B cell (primary cell): ENCODE results near the gene PACRG. TPM values are rescaled to one million over a fixed set of nuclear protein-coding genes. Genes with fewer than 3 reads are reported as not detected.

Source experiments
- ATAC-seq: fragments of 200-7000 bp; cut with Tn5 transposase; one replicate; pipeline ENCODE4 v1.10.0; 2021; ENCODE audit warnings: low read depth, mild to moderate bottlenecking, moderate number of reproducible peaks, moderate library complexity
- CTCF ChIA-PET: fragments of 350-600 bp; sonication (Branson Sonifier 250); formaldehyde crosslinking; loops from one replicate; lab custom pipeline; 2021; ENCODE audit warnings: antibody characterized with exemption, inconsistent platforms; lab: Charles Lee
- POLR2A ChIA-PET: fragments of 350-600 bp; sonication (Branson Sonifier 250); formaldehyde crosslinking; loops from one replicate; lab custom pipeline; 2021; ENCODE audit warnings: antibody characterized with exemption; lab: Charles Lee
- DNase-seq: peaks from one replicate; pipeline ENCODE4 v3.0.0; 2013
- H2AFZ ChIP-seq: 2 replicates; pipeline ENCODE4 v1.6.1; 2012; ENCODE audit warnings: mild to moderate bottlenecking, low read depth, low read length; ENCODE audit not compliant: insufficient read depth, poor library complexity, severe bottlenecking
- H3K27ac ChIP-seq, 2 donors: 1 replicate in 1 of 2; 2 replicates in 1 of 2; pipeline ENCODE4 v1.5.1; 2012 to 2013; ENCODE audit warnings: low read length in 2 of 2, mild to moderate bottlenecking in 2 of 2, moderate library complexity in 1 of 2
- H3K27me3 ChIP-seq, 4 experiments: fragments of 200-600 bp in 1 of 4; sonication (generic) in 1 of 4; replicated peaks in 1 of 4; 1 replicate in 2 of 4; 2 replicates in 2 of 4; pipeline versions ENCODE4 v1.6.1 to v1.7.0; 2013 to 2016; ENCODE audit warnings: low read length in 3 of 4, mild to moderate bottlenecking in 2 of 4, mixed read lengths in 1 of 4, moderate library complexity in 1 of 4; ENCODE audit not compliant: insufficient read depth in 4 of 4, control insufficient read depth in 3 of 4; ENCODE audit errors: control extremely low read depth in 1 of 4
- H3K36me3 ChIP-seq, 2 experiments: replicated peaks in 1 of 2; 1 replicate in 1 of 2; 2 replicates in 1 of 2; pipeline versions ENCODE4 v1.6.1 to v1.7.1; 2013; ENCODE audit warnings: low read length in 1 of 2; ENCODE audit not compliant: insufficient read depth in 2 of 2, control insufficient read depth in 1 of 2; ENCODE audit errors: control extremely low read depth in 1 of 2, extremely low read depth in 1 of 2
- H3K4me1 ChIP-seq, 2 donors: fragments of 200-600 bp in 1 of 2; sonication (generic) in 1 of 2; 1 replicate in 1 of 2; 2 replicates in 1 of 2; pipeline versions ENCODE4 v1.5.1 to v1.6.1; 2013 to 2017; ENCODE audit warnings: low read length in 2 of 2; ENCODE audit not compliant: control insufficient read depth in 2 of 2, insufficient read depth in 2 of 2
- H3K4me2 ChIP-seq: replicated peaks from 2 replicates; pipeline ENCODE3; 2012; ENCODE audit warnings: mild to moderate bottlenecking, low read depth, low read length; ENCODE audit not compliant: poor library complexity, severe bottlenecking
- H3K4me3 ChIP-seq, 5 experiments: fragments of 200-600 bp in 1 of 5; sonication (generic) in 1 of 5; 1 replicate in 3 of 5; 2 replicates in 2 of 5; pipeline versions ENCODE4 v1.5.1 to v1.7.0; 2011 to 2016; ENCODE audit warnings: low read length in 4 of 5, mild to moderate bottlenecking in 4 of 5, low read depth in 2 of 5, control low read depth in 1 of 5, moderate library complexity in 1 of 5; ENCODE audit not compliant: insufficient read depth in 1 of 5; ENCODE audit errors: control extremely low read depth in 1 of 5, extremely low read depth in 1 of 5
- H3K79me2 ChIP-seq: fragments of 200-600 bp; sonication (generic); one replicate; pipeline ENCODE4 v1.6.0; 2016; ENCODE audit warnings: low read length; ENCODE audit not compliant: control insufficient read depth, insufficient read depth
- H3K9ac ChIP-seq: fragments of 200-600 bp; sonication (generic); 2 replicates; pipeline ENCODE4 v1.6.1; 2017; ENCODE audit warnings: mild to moderate bottlenecking, low read length, moderate library complexity
- H3K9me3 ChIP-seq, 3 donors: one replicate each; pipeline versions ENCODE4 v1.6.1 to v1.7.1; 2013; ENCODE audit warnings: low read length in 2 of 3; ENCODE audit not compliant: control insufficient read depth in 2 of 3, insufficient read depth in 1 of 3; ENCODE audit errors: control extremely low read depth in 1 of 3
- H4K20me1 ChIP-seq: 2 replicates; pipeline ENCODE4 v1.6.0; 2012; ENCODE audit warnings: mild to moderate bottlenecking, low read length; ENCODE audit not compliant: insufficient read depth, control insufficient read depth, poor library complexity, severe bottlenecking
- H3K27ac Mint-ChIP-seq: one replicate; pipeline ENCODE4 v1.8.0; 2021; ENCODE audit warnings: mixed read lengths
- H3K27me3 Mint-ChIP-seq: one replicate; pipeline ENCODE4 v1.8.0; 2021; ENCODE audit warnings: mixed read lengths
- H3K4me1 Mint-ChIP-seq: one replicate; pipeline ENCODE4 v1.8.0; 2021; ENCODE audit warnings: mixed read lengths
- H3K4me3 Mint-ChIP-seq: one replicate; pipeline ENCODE4 v1.8.0; 2021; ENCODE audit warnings: mixed read lengths
- H3K9me3 Mint-ChIP-seq: one replicate; pipeline ENCODE4 v1.8.0; 2022; ENCODE audit warnings: mixed read lengths; ENCODE audit not compliant: insufficient read depth
- EZH2 ChIP-seq: IDR thresholded peaks from 2 replicates; pipeline ENCODE4 v1.6.1; 2012; ENCODE audit warnings: borderline replicate concordance, low read depth, mild to moderate bottlenecking, moderate library complexity, low read length; ENCODE audit not compliant: insufficient read depth, poor library complexity, severe bottlenecking
- whole genome bisulfite sequencing: methylation state at CpG from one replicate; pipeline ENCODE4 v1.1.5; 2013; ENCODE audit warnings: missing lambda C conversion rate; ENCODE audit not compliant: insufficient coverage; 5-methylcytosine and 5-hydroxymethylcytosine counted together
- intact Hi-C: fragments of 100-400 bp; cut with micrococcal nuclease; formaldehyde crosslinking; loops from one replicate; pipeline ENCODE4 v1.10.0; 2022
- polyA plus RNA-seq: library from polyadenylated mRNA; depleted of rRNA; stranded (reverse); fragments of >200 nt; gene quantifications from 2 replicates; pipeline ENCODE4 v1.2.3, GENCODE V29; 2012
- total RNA-seq, 2 donors: library from RNA; stranded (reverse); fragments of 120-200 nt in 1 of 2; gene quantifications; 1 replicate in 1 of 2; 2 replicates in 1 of 2; pipeline versions ENCODE4 v1.2.3 to v1.2.4, GENCODE V29; 2013 to 2022
- TF ChIP-seq, protein P1 (sequence below): fragments of 200-600 bp; IDR thresholded peaks from one replicate; pipeline ENCODE4 v1.8.0; 2022; ENCODE audit warnings: antibody characterized with exemption, mild to moderate bottlenecking

PACRG gene
- total and polyA plus RNA-seq, 2 donors (not counting 1 experiment from before 2014, with no cell fraction given), result not detected

GRCh38 chr6:162906479-162906878, 178.7 kb downstream of the PACRG start:
- Histone ChIP-seq H3K79me2 (no peaks in the 10 kb centered on the region), H3K27ac (no peak overlapping the region), H2AFZ (no peak overlapping the region), H3K36me3 (no peaks in the 10 kb centered on the region), H3K4me1 (no peaks in the 10 kb centered on the region), H3K9me3 (peaks cover 0 to 7% (median 0%) of the 10 kb centered on the region in 3 donors), H3K4me3 (no peak overlapping the region), H3K4me2 (no peak overlapping the region), H4K20me1 (no peaks in the 10 kb centered on the region), H3K27me3 (no peaks in the 10 kb centered on the region), H3K9ac (no peak overlapping the region)
- ChIA-PET CTCF (no interaction called here), POLR2A (no interaction called here)
- DNase-seq (no peak), ATAC-seq (no peak)
- Mint-ChIP-seq H3K27ac (no peak overlapping the region), H3K9me3 (peaks cover 5% of the 10 kb centered on the region), H3K4me1 (no peaks in the 10 kb centered on the region), H3K4me3 (no peak overlapping the region), H3K27me3 (no peaks in the 10 kb centered on the region)
- 100% methylated on average over 1 of the region's 6 CpGs for WGBS
- TF ChIP-seq EZH2, result no peak
- TF ChIP-seq, protein P1, sequence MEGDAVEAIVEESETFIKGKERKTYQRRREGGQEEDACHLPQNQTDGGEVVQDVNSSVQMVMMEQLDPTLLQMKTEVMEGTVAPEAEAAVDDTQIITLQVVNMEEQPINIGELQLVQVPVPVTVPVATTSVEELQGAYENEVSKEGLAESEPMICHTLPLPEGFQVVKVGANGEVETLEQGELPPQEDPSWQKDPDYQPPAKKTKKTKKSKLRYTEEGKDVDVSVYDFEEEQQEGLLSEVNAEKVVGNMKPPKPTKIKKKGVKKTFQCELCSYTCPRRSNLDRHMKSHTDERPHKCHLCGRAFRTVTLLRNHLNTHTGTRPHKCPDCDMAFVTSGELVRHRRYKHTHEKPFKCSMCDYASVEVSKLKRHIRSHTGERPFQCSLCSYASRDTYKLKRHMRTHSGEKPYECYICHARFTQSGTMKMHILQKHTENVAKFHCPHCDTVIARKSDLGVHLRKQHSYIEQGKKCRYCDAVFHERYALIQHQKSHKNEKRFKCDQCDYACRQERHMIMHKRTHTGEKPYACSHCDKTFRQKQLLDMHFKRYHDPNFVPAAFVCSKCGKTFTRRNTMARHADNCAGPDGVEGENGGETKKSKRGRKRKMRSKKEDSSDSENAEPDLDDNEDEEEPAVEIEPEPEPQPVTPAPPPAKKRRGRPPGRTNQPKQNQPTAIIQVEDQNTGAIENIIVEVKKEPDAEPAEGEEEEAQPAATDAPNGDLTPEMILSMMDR, result no peak
- intact Hi-C loops, result no loop called here

- DNase-seq (peak; percentile 14), ATAC-seq (no peak)
- POLR2A ChIA-PET, result no interaction called here
- Mint-ChIP-seq H3K9me3 (peaks cover 5% of the 10 kb centered on the region), H3K27me3 (no peaks in the 10 kb centered on the region), H3K27ac (no peak overlapping the region), H3K4me3 (no peak overlapping the region), H3K4me1 (no peaks in the 10 kb centered on the region)
- Histone ChIP-seq H3K4me3 (no peak overlapping the region), H3K4me2 (no peak overlapping the region), H2AFZ (no peak overlapping the region), H4K20me1 (no peaks in the 10 kb centered on the region), H3K4me1 (no peaks in the 10 kb centered on the region), H3K36me3 (no peaks in the 10 kb centered on the region), H3K9me3 (peaks cover 0 to 7% (median 0%) of the 10 kb centered on the region in 3 donors), H3K27ac (no peak overlapping the region), H3K79me2 (no peaks in the 10 kb centered on the region), H3K9ac (no peak overlapping the region), H3K27me3 (no peaks in the 10 kb centered on the region)
- 33% methylated on average over 1 of the region's 2 CpGs for WGBS
- CTCF ChIA-PET, result interaction anchor here (0.9 to 1.5 kb wide), 2 partner anchors 9 to 1049 kb away, joined by 3 read pairs; no protein-coding TSS in a partner anchor
- intact Hi-C loops, result no loop called here
- TF ChIP-seq EZH2, result no peak
- TF ChIP-seq, protein P1, result peak; percentile 57
Observed at GRCh38 chr6:162907876-162908481, 180.2 kb downstream of the PACRG start.
